Stimulated activated CD8-positive, alpha-beta memory T cell treated with anti-CD3 and anti-CD28 coated beads, Interleukin-15, amount 100 ng/mL, for 48 hours (primary cell): ENCODE measurements around the gene C1GALT1.

Experiments
- DNase-seq, 2 donors: peaks; one replicate each; pipeline ENCODE4 v3.0.0-alpha.2; 2020; ENCODE audit warnings: low read depth in 2 of 2

The C1GALT1 gene

DNA sequence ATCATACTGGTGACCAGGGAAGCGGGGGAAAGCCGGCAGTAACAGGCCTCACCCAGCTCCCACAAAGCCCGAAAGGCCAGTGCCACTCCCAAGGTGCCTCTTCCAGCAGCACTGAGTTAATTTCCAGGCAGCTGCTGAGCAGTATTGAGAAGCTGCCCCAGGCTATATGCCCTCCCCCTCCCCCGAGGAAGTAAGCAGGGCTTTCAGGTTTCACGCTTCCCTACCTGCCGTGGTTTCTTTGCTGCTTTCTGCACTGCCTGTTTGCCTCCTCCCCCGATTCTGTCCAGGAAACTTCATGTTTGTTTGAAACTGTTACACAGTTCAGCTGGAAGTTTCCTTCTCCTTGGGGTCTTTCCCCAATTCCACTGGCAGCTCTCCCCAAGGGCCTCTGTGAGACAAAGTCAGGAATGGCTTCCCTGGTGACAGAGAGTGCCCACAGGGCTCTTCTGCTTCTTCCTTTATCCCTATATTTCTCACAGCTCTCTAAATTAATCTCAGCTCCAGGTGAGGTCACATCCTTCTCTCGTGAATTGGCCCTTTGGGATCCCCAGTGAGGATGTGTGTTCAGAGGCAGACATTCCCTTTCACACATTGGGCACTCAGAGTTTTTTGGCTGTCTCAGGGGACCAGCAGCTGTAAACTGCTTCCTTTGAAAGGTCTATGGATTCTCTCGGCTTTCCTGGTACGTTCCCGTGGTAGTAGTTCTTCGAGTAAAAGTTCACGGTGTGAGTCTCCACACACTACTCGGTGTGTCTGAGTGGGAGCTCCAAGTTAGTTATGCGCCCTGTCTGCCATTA lies 19.4 kb downstream of the C1GALT1 start:
- no peak for DNase-seq

DNA sequence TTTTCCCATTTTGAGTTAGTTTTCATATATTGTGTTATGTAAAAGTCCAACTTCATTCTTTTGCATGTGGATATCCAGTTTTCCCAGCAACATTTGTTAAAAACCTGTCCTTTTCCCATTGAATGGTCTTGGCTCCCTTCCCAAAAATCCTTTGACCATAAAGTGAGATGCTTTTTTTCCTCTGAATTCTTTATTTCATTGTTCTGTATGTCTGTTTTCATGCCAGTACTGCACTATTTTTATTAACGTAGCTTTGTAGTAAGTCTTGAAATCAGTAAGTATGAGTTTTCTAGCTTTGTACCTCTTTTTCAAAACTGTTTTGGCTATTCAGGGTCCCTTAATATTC lies 20.0 kb downstream of the C1GALT1 start:
- no peak for DNase-seq

GRCh38 chr7:7203813-7204575 lies 21.6 kb downstream of the C1GALT1 start:
- no peak for DNase-seq

DNA sequence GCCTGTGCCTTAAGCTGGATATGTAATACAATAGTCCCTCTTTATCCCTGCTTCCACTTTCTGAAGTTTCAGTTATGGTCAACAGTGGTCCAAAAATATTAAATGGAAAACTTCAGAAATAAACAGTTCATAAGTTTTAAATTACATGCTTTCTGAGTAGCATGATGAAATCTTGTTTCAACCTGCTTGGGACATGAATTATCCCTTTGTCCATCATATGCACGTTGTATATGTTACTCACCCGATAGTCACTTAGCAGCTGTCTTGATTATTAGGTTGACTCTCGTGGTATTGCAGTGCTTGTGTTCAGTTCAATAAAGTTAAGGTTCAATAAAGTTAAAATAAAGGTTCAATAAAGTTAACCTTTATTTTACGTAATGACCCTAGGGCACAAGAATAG lies 25.5 kb downstream of the C1GALT1 start:
- no peak for DNase-seq

DNA sequence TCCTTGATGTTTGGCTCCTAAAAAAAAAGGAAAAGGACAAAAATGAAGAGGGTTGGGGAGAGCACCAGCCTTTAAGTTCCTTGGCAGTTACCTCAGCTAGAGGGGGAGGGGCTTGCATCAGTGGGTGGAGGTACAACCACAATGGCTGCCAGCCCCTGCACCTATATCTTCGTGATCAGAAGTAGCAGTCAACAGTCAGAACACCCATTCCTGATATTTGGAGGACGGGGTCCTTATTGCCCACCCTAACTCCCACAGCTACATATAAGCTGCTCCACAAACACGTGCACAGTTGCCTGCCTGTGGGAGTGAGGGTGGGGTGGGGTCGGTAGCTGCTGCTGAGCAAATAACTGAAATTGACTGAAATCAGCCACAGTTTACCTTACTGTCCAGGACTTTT lies 26.2 kb downstream of the C1GALT1 start:
- DNase-seq: no peak

GRCh38 chr7:7209412-7210050 lies 27.2 kb downstream of the C1GALT1 start:
- DNase-seq: no peak

- DNase-seq: no peak
These were observed 28.3 kb downstream of the C1GALT1 start for GRCh38 chr7:7210475-7211237.

- DNase-seq: no peak
These were observed 30.3 kb downstream of the C1GALT1 start for GRCh38 chr7:7212612-7213011.

- no peak for DNase-seq
These were observed 32.3 kb downstream of the C1GALT1 start for GRCh38 chr7:7214398-7215347.

DNA sequence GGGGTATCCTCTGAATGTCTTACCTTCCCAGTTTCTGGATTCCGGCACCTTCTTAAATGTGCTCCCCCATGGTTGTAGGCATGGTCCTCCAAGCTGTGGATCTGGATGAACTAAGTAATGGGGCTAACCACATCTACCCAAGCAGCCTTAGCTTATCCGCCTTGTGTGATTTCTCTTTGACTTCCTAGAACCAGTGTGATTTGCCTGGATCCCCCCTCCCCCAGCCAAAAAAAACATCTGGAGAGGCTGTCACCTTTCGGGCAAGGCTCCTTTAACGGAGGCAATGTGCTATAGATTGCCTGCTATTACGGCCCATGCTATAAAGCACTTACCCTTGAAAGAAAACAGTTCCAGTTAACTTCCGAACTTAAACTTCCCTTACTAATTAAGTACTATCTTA lies 33.9 kb downstream of the C1GALT1 start:
- DNase-seq: no peak

GRCh38 chr7:7219216-7219615 lies 36.9 kb downstream of the C1GALT1 start:
- DNase-seq: no peak

GRCh38 chr7:7220821-7221220 lies 38.5 kb downstream of the C1GALT1 start:
- DNase-seq: no peak

DNA sequence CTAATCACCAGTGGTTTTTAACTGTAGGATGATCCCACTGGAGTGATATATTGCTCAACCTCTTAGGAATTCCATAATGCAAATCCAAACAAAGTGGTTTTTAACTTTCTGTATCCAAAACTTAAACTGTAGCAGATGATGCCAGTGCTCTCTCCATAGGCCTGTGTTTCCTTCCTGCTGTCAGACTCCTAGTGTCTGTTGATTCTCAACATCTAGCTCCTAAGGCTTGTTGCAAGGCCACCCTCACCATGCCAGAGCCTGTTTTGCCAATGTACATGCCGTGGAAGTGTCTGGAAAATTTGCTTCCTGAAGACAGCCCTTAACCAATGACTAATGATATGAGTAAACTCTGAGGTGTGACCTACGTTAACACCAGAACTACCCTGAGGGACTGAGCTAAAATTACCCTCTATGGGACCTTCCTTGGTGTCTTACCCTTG lies 39.3 kb downstream of the C1GALT1 start:
- DNase-seq: no peak

GRCh38 chr7:7223250-7223649 lies 40.9 kb downstream of the C1GALT1 start:
- DNase-seq: no peak

DNA sequence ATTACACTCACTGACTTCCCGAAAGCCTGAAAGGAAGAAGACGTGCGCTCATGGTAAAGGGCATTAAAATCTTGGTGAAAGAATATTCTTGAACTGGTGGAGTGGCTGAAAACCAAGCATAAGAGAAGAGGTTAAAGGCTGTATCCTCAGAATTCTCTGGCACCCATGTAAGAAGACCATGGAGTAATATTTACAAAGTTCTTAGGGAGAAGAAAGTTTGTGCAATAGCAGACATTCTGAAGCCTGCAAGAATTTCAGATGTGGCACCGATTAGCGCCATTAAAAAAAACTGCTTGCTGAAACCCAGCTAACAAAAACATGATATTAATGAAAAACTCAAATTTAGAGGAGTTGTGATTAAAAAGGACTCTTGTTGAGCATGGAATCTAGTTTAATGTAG lies 44.1 kb downstream of the C1GALT1 start:
- no peak for DNase-seq

- DNase-seq: no peak
These were observed 46.1 kb downstream of the C1GALT1 start for GRCh38 chr7:7228472-7228871.

GRCh38 chr7:7228967-7229366 lies 46.6 kb downstream of the C1GALT1 start:
- DNase-seq: no peak

- no peak for DNase-seq
These were observed 48.7 kb downstream of the C1GALT1 start for GRCh38 chr7:7231000-7231399.

- DNase-seq: no peak
These were observed 49.5 kb downstream of the C1GALT1 start for GRCh38 chr7:7231865-7232264.

- no peak for DNase-seq
These were observed 53.0 kb downstream of the C1GALT1 start for GRCh38 chr7:7235347-7235746.

- no peak for DNase-seq
These were observed 53.7 kb downstream of the C1GALT1 start for GRCh38 chr7:7236041-7236440.
